Measurements from ENCODE around the gene FTO. TPM values are rescaled to one million over a fixed set of nuclear protein-coding genes. Genes with fewer than 3 reads are reported as not detected.

FTO gene
- total RNA-seq, 4 donors from 2014 or later: 125 to 182 (median 164) TPM

DNA sequence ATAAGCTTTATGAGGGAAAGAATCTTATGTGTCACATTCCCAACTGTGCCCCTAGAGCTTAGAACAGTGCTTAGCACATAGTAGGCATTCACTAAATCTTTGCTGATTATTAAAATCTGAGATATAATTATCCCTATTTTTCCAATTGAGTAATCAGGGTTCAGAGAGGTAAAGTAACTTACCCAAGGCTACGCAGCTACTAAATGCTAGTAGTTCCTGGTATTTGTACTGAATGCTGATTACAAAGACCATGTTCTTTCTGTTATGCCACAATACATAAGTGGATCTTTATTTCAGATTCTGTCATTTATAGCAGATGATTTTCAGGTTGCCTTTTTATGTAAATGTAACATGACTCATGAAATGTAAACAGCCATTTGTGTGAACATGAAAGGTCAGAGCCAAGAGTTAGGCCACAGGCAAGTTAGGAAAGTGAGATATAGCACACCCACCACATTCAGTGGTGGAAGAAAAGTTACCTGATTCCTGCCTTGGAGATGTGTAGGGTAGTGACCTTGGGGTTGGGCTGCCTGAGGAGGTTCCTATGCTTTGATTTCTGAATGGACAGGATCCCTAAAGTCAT, 77.2 kb downstream of the FTO start:
- DNase-seq: no peak
- no peak for TF ChIP-seq POLR2A (IDR thresholded peaks at IDR 0.05)
- TF ChIP-seq, protein P1, sequence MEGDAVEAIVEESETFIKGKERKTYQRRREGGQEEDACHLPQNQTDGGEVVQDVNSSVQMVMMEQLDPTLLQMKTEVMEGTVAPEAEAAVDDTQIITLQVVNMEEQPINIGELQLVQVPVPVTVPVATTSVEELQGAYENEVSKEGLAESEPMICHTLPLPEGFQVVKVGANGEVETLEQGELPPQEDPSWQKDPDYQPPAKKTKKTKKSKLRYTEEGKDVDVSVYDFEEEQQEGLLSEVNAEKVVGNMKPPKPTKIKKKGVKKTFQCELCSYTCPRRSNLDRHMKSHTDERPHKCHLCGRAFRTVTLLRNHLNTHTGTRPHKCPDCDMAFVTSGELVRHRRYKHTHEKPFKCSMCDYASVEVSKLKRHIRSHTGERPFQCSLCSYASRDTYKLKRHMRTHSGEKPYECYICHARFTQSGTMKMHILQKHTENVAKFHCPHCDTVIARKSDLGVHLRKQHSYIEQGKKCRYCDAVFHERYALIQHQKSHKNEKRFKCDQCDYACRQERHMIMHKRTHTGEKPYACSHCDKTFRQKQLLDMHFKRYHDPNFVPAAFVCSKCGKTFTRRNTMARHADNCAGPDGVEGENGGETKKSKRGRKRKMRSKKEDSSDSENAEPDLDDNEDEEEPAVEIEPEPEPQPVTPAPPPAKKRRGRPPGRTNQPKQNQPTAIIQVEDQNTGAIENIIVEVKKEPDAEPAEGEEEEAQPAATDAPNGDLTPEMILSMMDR (IDR thresholded peaks at IDR 0.05): no peak
- WGBS, 2 donors: 95 to 100% methylated on average over 1 of the region's 1 CpG
- peaks cover 28 to 46% of the 10 kb centered on the region in 2 donors for H3K4me1 ChIP-seq
- no peaks in the 10 kb centered on the region for H3K9me3 ChIP-seq
- no peaks in the 10 kb centered on the region for H3K27me3 ChIP-seq
- no peaks in the 10 kb centered on the region for H3K36me3 ChIP-seq
- intact Hi-C loops (cut with DNase I): no loop called here
- no peak overlapping the region for H3K4me3 ChIP-seq (replicated peaks in 1 of 3)
- no peak overlapping the region for H3K27ac ChIP-seq

- no peak overlapping the region for H3K4me3 ChIP-seq (replicated peaks in 1 of 3)
- no peaks in the 10 kb centered on the region for H3K9me3 ChIP-seq
- 96% methylated on average over 3 of the region's 3 CpGs for WGBS, 2 donors
- no peaks in the 10 kb centered on the region for H3K27me3 ChIP-seq
- DNase-seq: no peak
- no peaks in the 10 kb centered on the region for H3K36me3 ChIP-seq
- H3K27ac ChIP-seq: no peak overlapping the region
- H3K4me1 ChIP-seq: peaks cover 22 to 43% of the 10 kb centered on the region in 2 donors
- TF ChIP-seq, protein P1 (IDR thresholded peaks at IDR 0.05): no peak
- TF ChIP-seq POLR2A (IDR thresholded peaks at IDR 0.05): no peak
- intact Hi-C loops (cut with DNase I): no loop called here
These were observed 78.2 kb downstream of the FTO start for GRCh38 chr16:53782148-53782547.

DNA sequence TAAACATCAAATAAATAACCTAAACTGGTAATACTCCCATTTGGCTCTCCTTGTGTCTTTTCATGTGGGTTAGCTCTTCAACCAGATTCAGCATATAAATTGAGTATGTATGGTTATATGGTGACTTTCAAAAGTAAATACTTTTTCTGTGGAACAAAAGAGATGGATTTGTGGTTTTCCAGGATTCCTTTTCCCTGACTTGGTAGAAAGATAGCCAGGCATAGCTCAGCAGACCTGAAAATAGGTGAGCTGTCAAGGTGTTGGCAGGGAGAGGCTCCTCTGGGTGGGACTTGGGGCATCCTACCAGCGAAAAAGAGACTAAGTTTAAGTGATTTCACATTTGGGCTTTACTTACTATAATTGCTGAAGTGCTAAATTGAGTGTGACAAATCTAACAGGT, 80.3 kb downstream of the FTO start:
- Histone ChIP-seq H3K27ac (no peak overlapping the region), H3K27me3 (no peaks in the 10 kb centered on the region), H3K9me3 (no peaks in the 10 kb centered on the region), H3K4me3 (replicated peaks in 1 of 3) (no peak overlapping the region), H3K4me1 (peaks cover 14 to 40% of the 10 kb centered on the region in 2 donors), H3K36me3 (no peaks in the 10 kb centered on the region)
- DNase-seq: no peak
- TF ChIP-seq, protein P1 (IDR thresholded peaks at IDR 0.05): no peak
- TF ChIP-seq POLR2A (IDR thresholded peaks at IDR 0.05): no peak
- WGBS, 2 donors: 75 to 79% methylated on average over 1 of the region's 1 CpG
- intact Hi-C loops (cut with DNase I): no loop called here

DNA sequence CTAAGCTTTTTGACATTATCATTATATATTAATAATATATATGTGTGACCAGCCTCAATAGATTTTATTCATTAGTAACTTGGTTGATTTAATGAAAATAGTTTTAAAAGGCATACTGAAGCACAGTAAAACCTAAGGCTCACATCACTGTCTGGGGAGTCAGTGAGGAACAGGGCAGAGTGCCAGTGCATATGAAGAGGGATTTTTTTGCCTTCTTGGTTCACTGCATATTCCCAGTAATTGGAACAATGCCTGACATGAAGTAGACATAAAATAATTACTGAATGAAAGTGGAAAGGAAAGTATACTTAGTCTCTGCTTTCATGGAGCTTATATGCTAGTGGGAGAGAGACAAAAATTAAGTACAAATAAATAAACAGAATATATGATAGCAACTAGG, 81.1 kb downstream of the FTO start:
- no peaks in the 10 kb centered on the region for H3K27me3 ChIP-seq
- peaks cover 9 to 36% of the 10 kb centered on the region in 2 donors for H3K4me1 ChIP-seq
- no peaks in the 10 kb centered on the region for H3K9me3 ChIP-seq
- no peak overlapping the region for H3K4me3 ChIP-seq (replicated peaks in 1 of 3)
- no peaks in the 10 kb centered on the region for H3K36me3 ChIP-seq
- intact Hi-C loops (cut with DNase I): no loop called here
- no peak overlapping the region for H3K27ac ChIP-seq
- TF ChIP-seq, protein P1 (IDR thresholded peaks at IDR 0.05): no peak
- peak; percentile 33 to 56 for DNase-seq

DNA sequence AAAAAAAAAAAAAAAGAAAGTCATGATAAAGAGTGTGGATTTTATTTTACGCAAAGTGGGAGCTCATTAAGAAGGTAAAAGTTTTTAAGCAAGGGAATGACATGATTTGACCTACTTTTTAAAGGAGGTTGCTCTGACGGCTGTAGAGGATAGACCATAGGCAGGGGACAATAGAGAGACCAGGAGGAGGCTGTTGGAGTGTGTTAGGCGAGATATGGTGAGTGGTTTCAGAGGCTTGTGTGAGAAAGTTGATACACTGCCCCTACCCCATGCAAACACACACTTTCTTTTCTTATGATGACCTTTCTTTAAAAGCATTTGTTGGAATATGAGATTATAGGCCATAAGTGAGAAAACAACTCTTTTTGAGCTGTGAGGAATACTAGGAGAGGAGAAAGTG, 82.0 kb downstream of the FTO start:
- Histone ChIP-seq H3K4me1 (peaks cover 7 to 31% of the 10 kb centered on the region in 2 donors), H3K27me3 (no peaks in the 10 kb centered on the region), H3K36me3 (no peaks in the 10 kb centered on the region), H3K4me3 (replicated peaks in 1 of 3) (no peak overlapping the region), H3K9me3 (no peaks in the 10 kb centered on the region), H3K27ac (no peak overlapping the region)
- WGBS, 2 donors: 73 to 90% methylated on average over 3 of the region's 3 CpGs
- TF ChIP-seq POLR2A (IDR thresholded peaks at IDR 0.05): no peak
- TF ChIP-seq, protein P1 (IDR thresholded peaks at IDR 0.05): no peak
- intact Hi-C loops (cut with DNase I): no loop called here
- DNase-seq: no peak

Data from thyroid gland (tissue), 4 donors.